ENCODE data around the gene ATG9B.

DNA sequence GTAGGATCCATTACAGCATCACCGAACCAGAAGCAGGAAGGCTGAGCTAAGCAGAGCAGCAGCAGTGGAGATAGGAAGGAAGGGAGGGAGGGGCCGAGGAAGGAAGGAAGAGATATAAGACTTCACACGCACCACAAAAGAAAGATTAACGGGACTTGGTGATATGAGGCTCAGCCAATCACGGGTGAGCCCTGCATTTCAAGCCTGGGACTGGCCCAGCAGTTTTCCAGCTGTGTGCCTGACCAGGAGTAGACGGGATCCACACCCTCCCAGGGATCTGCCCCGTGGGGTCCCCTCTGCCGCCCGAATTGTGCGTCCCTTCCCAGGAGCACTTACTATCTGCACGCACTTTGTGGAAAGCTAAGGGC is 16.2 kb downstream of the ATG9B start:
- TF ChIP-seq PATZ1 (CRISPR knock-in tag; IDR thresholded peaks at IDR 0.05; ENCODE audit: borderline replicate concordance) (no peak), ARNTL (CRISPR knock-in tag; IDR thresholded peaks at IDR 0.05; ENCODE audit: borderline replicate concordance, low read depth) (no peak), CREB5 (CRISPR knock-in tag; IDR thresholded peaks at IDR 0.05; ENCODE audit: low read depth) (no peak), CSDC2 (CRISPR knock-in tag; IDR thresholded peaks at IDR 0.05) (no peak), ESRRG (CRISPR knock-in tag; IDR thresholded peaks at IDR 0.05) (no peak)
- TF ChIP-seq, protein P1, sequence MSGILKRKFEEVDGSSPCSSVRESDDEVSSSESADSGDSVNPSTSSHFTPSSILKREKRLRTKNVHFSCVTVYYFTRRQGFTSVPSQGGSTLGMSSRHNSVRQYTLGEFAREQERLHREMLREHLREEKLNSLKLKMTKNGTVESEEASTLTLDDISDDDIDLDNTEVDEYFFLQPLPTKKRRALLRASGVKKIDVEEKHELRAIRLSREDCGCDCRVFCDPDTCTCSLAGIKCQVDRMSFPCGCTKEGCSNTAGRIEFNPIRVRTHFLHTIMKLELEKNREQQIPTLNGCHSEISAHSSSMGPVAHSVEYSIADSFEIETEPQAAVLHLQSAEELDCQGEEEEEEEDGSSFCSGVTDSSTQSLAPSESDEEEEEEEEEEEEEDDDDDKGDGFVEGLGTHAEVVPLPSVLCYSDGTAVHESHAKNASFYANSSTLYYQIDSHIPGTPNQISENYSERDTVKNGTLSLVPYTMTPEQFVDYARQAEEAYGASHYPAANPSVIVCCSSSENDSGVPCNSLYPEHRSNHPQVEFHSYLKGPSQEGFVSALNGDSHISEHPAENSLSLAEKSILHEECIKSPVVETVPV (CRISPR knock-in tag; IDR thresholded peaks at IDR 0.05) = no peak

Measured in SK-N-SH treated with all-trans-retinoic acid at 6 μM for 48 hours (cell line).